Measurements from ENCODE around the gene SEPTIN8. TPM values are rescaled to one million over a fixed set of nuclear protein-coding genes. Genes with fewer than 3 reads are reported as not detected.
A peak's percentile ranks its signal among the peaks of the same experiment; 100 is the strongest.

SEPTIN8 gene
- total and polyA plus RNA-seq, 8 donors, result 15.5 to 47.3 (median 32.3) TPM

DNA sequence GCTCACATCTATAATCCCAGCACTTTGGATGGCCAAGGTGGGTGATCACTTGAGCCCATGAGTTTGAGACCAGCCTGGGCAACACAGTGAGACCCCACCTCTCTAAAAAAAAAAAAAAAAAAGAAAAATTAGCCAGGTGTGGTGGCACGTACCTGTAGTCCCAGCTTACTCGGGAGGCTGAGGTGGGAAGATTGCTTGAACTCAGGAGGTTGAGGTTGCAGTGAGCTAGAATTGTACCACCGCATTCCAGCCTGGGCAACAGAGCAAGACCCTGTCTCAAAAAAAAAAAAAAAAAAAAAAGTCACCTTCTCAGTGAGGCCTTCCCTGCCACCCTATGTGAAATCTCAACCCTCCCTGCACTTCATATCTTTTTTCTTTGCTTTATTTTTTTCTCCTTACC is 14.0 kb upstream of the SEPTIN8 start:
- Histone ChIP-seq H3K4me3 (no peak overlapping the region), H3K27ac (no peak overlapping the region), H3K4me1 (peaks cover 0 to 13% (median 0%) of the 10 kb centered on the region in 4 donors), H3K9me3 (no peaks in the 10 kb centered on the region), H3K27me3 (peaks cover 0 to 4% (median 0%) of the 10 kb centered on the region in 3 donors), H3K36me3 (no peaks in the 10 kb centered on the region)
- WGBS, 5 donors, result 96 to 99% (median 96%) methylated on average over 3 of the region's 3 CpGs
- intact Hi-C loops (cut with DNase I; ENCODE audit: low total_unique reads), result no loop called here
- TF ChIP-seq CTCF (IDR thresholded peaks at IDR 0.05) (no peak), POLR2AphosphoS5 (IDR thresholded peaks at IDR 0.05) (no peak), POLR2A (IDR thresholded peaks at IDR 0.05) (no peak), EP300 (IDR thresholded peaks at IDR 0.05) (no peak)
- no peak for DNase-seq

- Histone ChIP-seq H3K9me3 (no peaks in the 10 kb centered on the region), H3K27ac (no peak overlapping the region), H3K36me3 (no peaks in the 10 kb centered on the region), H3K4me1 (peaks cover 0 to 13% (median 0%) of the 10 kb centered on the region in 4 donors), H3K4me3 (no peak overlapping the region), H3K27me3 (peaks cover 0 to 4% (median 0%) of the 10 kb centered on the region in 3 donors)
- peak in 1 of 2 donors; percentile 77 for DNase-seq
- 20 to 49% (median 33%) methylated on average over 2 of the region's 2 CpGs for WGBS, 5 donors
- intact Hi-C loops (cut with DNase I; ENCODE audit: low total_unique reads), result no loop called here
- TF ChIP-seq POLR2A (IDR thresholded peaks at IDR 0.05) (no peak), CTCF (IDR thresholded peaks at IDR 0.05) (no peak), EP300 (IDR thresholded peaks at IDR 0.05) (no peak), POLR2AphosphoS5 (IDR thresholded peaks at IDR 0.05) (no peak)
Measured at GRCh38 chr5:132790201-132790865, 13.3 kb upstream of the SEPTIN8 start.

DNA sequence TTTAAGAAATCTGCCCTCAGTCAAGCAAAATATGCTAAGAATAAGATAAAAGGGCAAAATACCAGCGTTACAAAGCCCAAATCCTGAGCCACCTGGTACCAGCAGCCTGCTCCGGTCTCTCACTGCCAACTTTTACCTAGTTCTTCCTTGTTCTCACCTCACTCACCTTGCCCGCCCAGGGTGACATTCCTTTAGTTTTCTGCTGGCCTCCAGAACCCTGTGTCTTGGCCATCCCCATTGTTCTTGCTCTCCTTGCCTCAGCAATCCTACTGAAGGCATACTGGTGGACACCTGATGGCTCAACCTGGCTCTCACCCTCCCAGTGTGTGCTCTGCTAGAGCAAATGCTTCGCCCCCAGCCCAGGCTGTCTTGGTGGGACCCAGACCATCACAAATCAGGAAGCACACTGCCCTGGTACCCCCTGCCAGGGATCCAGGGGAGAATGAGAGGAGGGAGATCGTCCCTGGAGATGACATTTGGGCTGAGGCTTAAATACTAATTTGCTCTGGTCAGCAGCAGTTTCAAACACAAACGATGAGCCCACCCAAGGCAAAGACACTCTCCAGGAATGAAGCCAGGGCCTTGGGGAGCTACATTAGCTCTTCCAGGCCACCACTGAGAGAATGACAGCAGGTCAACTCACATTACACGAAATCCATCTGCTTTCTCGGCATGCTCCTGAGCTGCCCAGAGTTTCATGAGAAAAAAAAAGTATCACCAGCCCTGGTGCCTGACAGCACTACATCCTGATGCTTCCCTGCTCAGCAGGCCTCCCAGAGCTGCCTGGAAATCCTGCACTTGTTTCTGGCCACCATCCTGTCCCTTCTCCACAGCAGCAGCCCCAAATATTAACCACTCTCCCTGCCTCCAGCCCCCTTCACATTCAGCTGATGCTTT is 12.2 kb upstream of the SEPTIN8 start:
- WGBS, 5 donors, result 62 to 89% (median 71%) methylated on average over 8 of the region's 8 CpGs
- intact Hi-C loops (cut with DNase I; ENCODE audit: low total_unique reads), result no loop called here

More for the DNA sequence above, 12.2 kb upstream of the SEPTIN8 start:
- Histone ChIP-seq H3K36me3 (no peaks in the 10 kb centered on the region), H3K9me3 (no peaks in the 10 kb centered on the region), H3K27me3 (peaks cover 0 to 4% (median 0%) of the 10 kb centered on the region in 3 donors), H3K4me3 (no peak overlapping the region), H3K27ac (no peak overlapping the region), H3K4me1 (peaks cover 0 to 13% (median 0%) of the 10 kb centered on the region in 4 donors)
- peak in 1 of 2 donors; percentile 31 for DNase-seq
- TF ChIP-seq POLR2A (IDR thresholded peaks at IDR 0.05) (no peak), POLR2AphosphoS5 (IDR thresholded peaks at IDR 0.05) (no peak), EP300 (IDR thresholded peaks at IDR 0.05) (no peak), CTCF (IDR thresholded peaks at IDR 0.05) (no peak)
